Uterus (tissue), 4 donors: ENCODE measurements around the gene COL5A3. TPM values are rescaled to one million over a fixed set of nuclear protein-coding genes. Genes with fewer than 3 reads are reported as not detected.

ENCODE experiments used
- microRNA-seq: library from miRNA; unstranded; fragments of <30 nt; microRNA quantifications from one replicate; pipeline ENCODE4, GENCODE V29; 2016; ENCODE audit warnings: borderline microRNAs expressed, borderline replicate concordance
- small RNA-seq: library from RNA; depleted of rRNA; stranded (forward); fragments of <200 nt; gene quantifications from one replicate; pipeline ENCODE3, GENCODE V24; 2016
- total RNA-seq, 4 donors: library from RNA; depleted of rRNA in 3 of 4; stranded (reverse); fragments of >200 nt in 3 of 4; gene quantifications; one replicate each; pipeline versions ENCODE4 v1.1.0 to v1.2.4, GENCODE V29; 2014 to 2023
- donor health status: DM: yes; HTN: yes; CAD: no.

COL5A3 gene
- total RNA-seq, 4 donors from 2014 or later, result 12.6 to 43.3 (median 25.6) TPM

Small RNA genes within 50 kb of the gene (microRNA-seq; reads per million reads assigned to microRNA genes)
- not detected for gene MIR5589

Small RNA genes within 50 kb of the gene (small RNA-seq; reads per million reads assigned to genes)
- gene MIR5589, result not detected

Other genes with a start within 250 kb of the COL5A3 start
- 10 to 100 TPM; 15.0 to 71.0 (median 39.7) TPM for gene ZNF846, start 241.8 kb downstream of the COL5A3 start, total RNA-seq
- 10 to 100 TPM in 3 of 4 donors, 1 to 10 TPM in 1; 8.2 to 25.4 (median 18.6) TPM for gene FBXL12, start 191.4 kb downstream of the COL5A3 start, total RNA-seq
- 1,000 to 10,000 TPM in 1 of 4 donors, 100 to 1,000 TPM in 3; 180 to 1,153 (median 222) TPM for gene UBL5, start 182.6 kb downstream of the COL5A3 start, total RNA-seq
- 10 to 100 TPM; 36.5 to 85.3 (median 56.9) TPM for gene PIN1, start 175.2 kb downstream of the COL5A3 start, total RNA-seq
- gene OLFM2, start 74.0 kb downstream of the COL5A3 start, total RNA-seq, result 100 to 1,000 TPM in 1 of 4 donors, 10 to 100 TPM in 1, 1 to 10 TPM in 1, not detected in 1; 4.6 to 114 (median 24.8) TPM
- gene RDH8, start 3.0 kb upstream of the COL5A3 start, total RNA-seq, result not detected
- gene SHFL, start 75.8 kb upstream of the COL5A3 start, total RNA-seq, result 10 to 100 TPM; 23.2 to 79.2 (median 44.8) TPM
- gene ANGPTL6, start 92.2 kb upstream of the COL5A3 start, total RNA-seq, result 1 to 10 TPM in 1 of 4 donors, not detected in 3; 5.5 TPM
- 10 to 100 TPM in 3 of 4 donors, 1 to 10 TPM in 1; 5.6 to 54.8 (median 26.1) TPM for gene PPAN, start 95.9 kb upstream of the COL5A3 start, total RNA-seq
- 10 to 100 TPM in 1 of 4 donors, 1 to 10 TPM in 2, under 1 TPM in 1; 0.51 to 19.1 (median 4.4) TPM for gene P2RY11, start 101.2 kb upstream of the COL5A3 start, total RNA-seq
- gene EIF3G, start 109.4 kb upstream of the COL5A3 start, total RNA-seq, result 100 to 1,000 TPM; 162 to 460 (median 226) TPM
- 100 to 1,000 TPM in 1 of 4 donors, 10 to 100 TPM in 3; 37.6 to 134 (median 67.9) TPM for gene DNMT1, start 184.4 kb upstream of the COL5A3 start, total RNA-seq
- gene S1PR2, start 220.8 kb upstream of the COL5A3 start, total RNA-seq, result 10 to 100 TPM in 3 of 4 donors, 1 to 10 TPM in 1; 1.3 to 32.5 (median 17.3) TPM
- 10 to 100 TPM; 18.2 to 56.9 (median 31.1) TPM for gene MRPL4, start 241.7 kb upstream of the COL5A3 start, total RNA-seq